IMR-90 (cell line): ENCODE results near the gene COX6B1.

Experiments used
- POLR2A ChIP-seq: IDR thresholded peaks from 2 replicates; pipeline ENCODE4 v1.6.1; 2012; ENCODE audit warnings: mild to moderate bottlenecking, low read depth, low read length
- RAD21 ChIP-seq: IDR thresholded peaks from 2 replicates; pipeline ENCODE4 v1.6.1; 2012; ENCODE audit warnings: low read length, improper control_type of control experiment
- SMC3 ChIP-seq: fragments of 150-350 bp; IDR thresholded peaks from 2 replicates; pipeline ENCODE4 v1.6.1; 2016; ENCODE audit warnings: low read depth, mild to moderate bottlenecking, antibody characterized with exemption, low read length, moderate library complexity
- TF ChIP-seq, protein P1 (sequence below): conservative IDR thresholded peaks from 2 replicates; pipeline ENCODE4 v1.5.1; 2012; ENCODE audit warnings: mild to moderate bottlenecking, low read depth, low read length, improper control_type of control experiment

DNA sequence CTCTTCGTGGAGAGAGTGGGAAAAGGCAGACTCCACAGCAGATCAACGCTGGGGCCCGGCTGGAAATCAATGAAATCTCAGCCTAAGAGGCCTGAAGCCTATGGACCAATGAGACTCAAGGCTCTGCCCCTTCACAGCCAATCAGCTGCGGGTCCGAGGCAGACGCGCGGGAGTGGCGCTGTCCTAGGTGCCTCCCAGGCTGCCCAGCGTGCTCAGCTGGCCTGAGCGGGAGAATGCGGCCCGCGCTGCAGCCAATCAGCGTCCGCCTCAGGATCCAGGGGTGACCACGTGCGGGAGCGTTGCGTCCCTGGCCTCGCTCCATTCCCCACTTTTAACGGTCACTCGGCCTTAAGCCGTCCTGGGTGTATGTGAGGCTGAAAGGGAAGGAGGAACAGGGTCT lies 56.1 kb downstream of the COX6B1 start, which contains the start of gene ZBTB32:
- TF ChIP-seq POLR2A (no peak), SMC3 (no peak), RAD21 (no peak)
- TF ChIP-seq, protein P1, sequence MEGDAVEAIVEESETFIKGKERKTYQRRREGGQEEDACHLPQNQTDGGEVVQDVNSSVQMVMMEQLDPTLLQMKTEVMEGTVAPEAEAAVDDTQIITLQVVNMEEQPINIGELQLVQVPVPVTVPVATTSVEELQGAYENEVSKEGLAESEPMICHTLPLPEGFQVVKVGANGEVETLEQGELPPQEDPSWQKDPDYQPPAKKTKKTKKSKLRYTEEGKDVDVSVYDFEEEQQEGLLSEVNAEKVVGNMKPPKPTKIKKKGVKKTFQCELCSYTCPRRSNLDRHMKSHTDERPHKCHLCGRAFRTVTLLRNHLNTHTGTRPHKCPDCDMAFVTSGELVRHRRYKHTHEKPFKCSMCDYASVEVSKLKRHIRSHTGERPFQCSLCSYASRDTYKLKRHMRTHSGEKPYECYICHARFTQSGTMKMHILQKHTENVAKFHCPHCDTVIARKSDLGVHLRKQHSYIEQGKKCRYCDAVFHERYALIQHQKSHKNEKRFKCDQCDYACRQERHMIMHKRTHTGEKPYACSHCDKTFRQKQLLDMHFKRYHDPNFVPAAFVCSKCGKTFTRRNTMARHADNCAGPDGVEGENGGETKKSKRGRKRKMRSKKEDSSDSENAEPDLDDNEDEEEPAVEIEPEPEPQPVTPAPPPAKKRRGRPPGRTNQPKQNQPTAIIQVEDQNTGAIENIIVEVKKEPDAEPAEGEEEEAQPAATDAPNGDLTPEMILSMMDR = no peak
